Measurements from ENCODE around the gene ZNRF3.

The ZNRF3 gene

DNA sequence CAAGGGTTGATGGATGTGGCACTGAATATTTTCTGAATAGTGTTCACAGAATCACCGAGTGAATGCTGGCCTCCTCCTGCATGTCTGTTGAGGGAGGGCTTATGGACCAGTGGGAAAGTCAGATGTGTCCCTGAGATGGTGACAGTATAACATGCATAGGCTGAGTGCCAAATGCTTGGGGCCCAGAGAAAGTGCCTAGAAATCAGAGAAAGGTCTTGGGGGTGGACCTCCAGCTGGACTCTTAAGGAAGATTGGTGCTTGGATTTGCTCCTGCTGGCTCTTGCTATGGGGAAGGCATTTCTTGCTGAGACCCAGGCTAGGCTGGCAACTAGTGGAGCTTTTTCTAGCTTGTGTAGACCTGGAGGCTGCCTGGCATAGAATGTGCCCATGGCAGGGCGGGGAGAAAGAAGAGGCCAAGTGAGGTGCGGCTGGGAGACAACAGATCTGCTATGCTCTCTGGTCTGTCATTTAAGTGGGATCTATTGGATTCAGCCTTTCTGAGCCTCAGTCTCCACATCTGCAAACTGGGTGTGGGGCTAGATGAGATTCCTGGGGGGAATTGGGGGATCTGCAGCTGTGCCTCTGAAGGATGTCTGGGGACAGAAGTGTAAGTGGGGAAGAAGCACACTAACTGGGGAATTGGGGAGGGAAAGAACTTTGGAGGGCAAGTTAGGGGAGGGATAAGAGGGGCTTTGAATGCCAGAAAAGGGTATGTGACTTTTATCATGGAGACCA, 27.4 kb downstream of the ZNRF3 start:
- TF ChIP-seq GLIS1 (tag by site-specific recombination; IDR thresholded peaks at IDR 0.05) (peak; percentile 63), ZNF747 (tag by site-specific recombination; IDR thresholded peaks at IDR 0.05) (no peak), ZNF776 (tag by site-specific recombination; IDR thresholded peaks at IDR 0.05; ENCODE audit: borderline replicate concordance) (no peak), PRDM1 (tag by site-specific recombination; IDR thresholded peaks at IDR 0.05) (0 out of 2 replicates have a peak, but pooled peaks have one; percentile 22), GLI4 (tag by site-specific recombination; IDR thresholded peaks at IDR 0.05) (peak; percentile 49; the same call in 1 of the 2 replicates), MEIS1 (CRISPR knock-in tag; IDR thresholded peaks at IDR 0.05; ENCODE audit: borderline replicate concordance) (no peak), ZNF426 (tag by site-specific recombination; IDR thresholded peaks at IDR 0.05) (no peak), ZIC2 (tag by site-specific recombination; IDR thresholded peaks at IDR 0.05) (0 out of 2 replicates have a peak, but pooled peaks have one; percentile 8)
- TF ChIP-seq, protein P1, sequence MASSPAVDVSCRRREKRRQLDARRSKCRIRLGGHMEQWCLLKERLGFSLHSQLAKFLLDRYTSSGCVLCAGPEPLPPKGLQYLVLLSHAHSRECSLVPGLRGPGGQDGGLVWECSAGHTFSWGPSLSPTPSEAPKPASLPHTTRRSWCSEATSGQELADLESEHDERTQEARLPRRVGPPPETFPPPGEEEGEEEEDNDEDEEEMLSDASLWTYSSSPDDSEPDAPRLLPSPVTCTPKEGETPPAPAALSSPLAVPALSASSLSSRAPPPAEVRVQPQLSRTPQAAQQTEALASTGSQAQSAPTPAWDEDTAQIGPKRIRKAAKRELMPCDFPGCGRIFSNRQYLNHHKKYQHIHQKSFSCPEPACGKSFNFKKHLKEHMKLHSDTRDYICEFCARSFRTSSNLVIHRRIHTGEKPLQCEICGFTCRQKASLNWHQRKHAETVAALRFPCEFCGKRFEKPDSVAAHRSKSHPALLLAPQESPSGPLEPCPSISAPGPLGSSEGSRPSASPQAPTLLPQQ (tag by site-specific recombination; IDR thresholded peaks at IDR 0.05) = 0 out of 2 replicates have a peak, but pooled peaks have one; percentile 0
- Histone ChIP-seq H3K27ac (ENCODE audit: extremely low read depth, low read depth, low read length) (no peak overlapping the region), H3K36me3 (ENCODE audit: control insufficient read depth in 2 of 2, insufficient read depth in 1 of 2, low read length in 2 of 2) (no peaks in the 10 kb centered on the region), H3K4me1 (ENCODE audit: control insufficient read depth, insufficient read depth, low read length) (peaks cover 11% of the 10 kb centered on the region), H3K9me3 (ENCODE audit: control insufficient read depth, insufficient read depth, low read depth, low read length) (no peaks in the 10 kb centered on the region), H3K4me3 (ENCODE audit: low read depth, low read length) (no peak overlapping the region)
- POLR2A ChIA-PET = no interaction called here
- CTCF ChIA-PET = interaction anchor here (0.6 to 0.7 kb wide), 2 partner anchors 13 to 25 kb away, joined by 3 to 7 read pairs; no protein-coding TSS in a partner anchor

DNA sequence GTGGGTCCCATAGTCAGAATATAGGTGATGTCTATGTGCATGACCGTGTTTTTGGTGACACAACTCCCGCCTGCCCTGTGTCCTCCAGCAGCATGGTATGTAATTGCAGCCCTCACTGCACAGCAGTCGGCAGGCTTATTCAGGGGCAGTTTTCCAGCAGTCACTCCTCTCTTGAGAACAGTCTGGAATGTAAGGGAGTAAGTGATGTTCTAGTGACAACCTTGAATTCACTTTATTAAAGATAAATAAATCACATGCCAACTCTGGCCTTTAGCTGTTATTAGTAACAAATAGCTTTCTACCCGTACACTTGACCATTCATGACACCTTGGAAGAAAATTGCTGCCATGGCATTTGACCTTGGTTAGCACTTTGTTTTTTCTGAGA, 27.9 kb downstream of the ZNRF3 start:
- POLR2A ChIA-PET = interaction anchor here (1.0 kb wide), 1 partner anchor 28 kb away, joined by 4 read pairs; the partner anchor contains the start of gene ZNRF3
- H3K9me3 ChIP-seq (ENCODE audit: control insufficient read depth, insufficient read depth, low read depth, low read length) = no peaks in the 10 kb centered on the region
- no peaks in the 10 kb centered on the region for H3K36me3 ChIP-seq (ENCODE audit: control insufficient read depth in 2 of 2, insufficient read depth in 1 of 2, low read length in 2 of 2)
- no peak overlapping the region for H3K4me3 ChIP-seq (ENCODE audit: low read depth, low read length)
- TF ChIP-seq KLF7 (tag by site-specific recombination; IDR thresholded peaks at IDR 0.05; ENCODE audit: borderline replicate concordance) (no peak), ZNF140 (tag by site-specific recombination; IDR thresholded peaks at IDR 0.05) (no peak), WT1 (tag by site-specific recombination; IDR thresholded peaks at IDR 0.05) (peak; percentile 56), ZFP69B (tag by site-specific recombination; IDR thresholded peaks at IDR 0.05) (0 out of 2 replicates have a peak, but pooled peaks have one; percentile 15), ZBTB20 (tag by site-specific recombination; IDR thresholded peaks at IDR 0.05) (peak; percentile 35; the same call in 1 of the 2 replicates)
- H3K4me1 ChIP-seq (ENCODE audit: control insufficient read depth, insufficient read depth, low read length) = peaks cover 11% of the 10 kb centered on the region
- H3K27ac ChIP-seq (ENCODE audit: extremely low read depth, low read depth, low read length) = peak overlapping the region; percentile 53
- CTCF ChIA-PET = interaction anchor here (0.6 to 0.7 kb wide), 2 partner anchors 13 to 25 kb away, joined by 3 to 7 read pairs; no protein-coding TSS in a partner anchor

DNA sequence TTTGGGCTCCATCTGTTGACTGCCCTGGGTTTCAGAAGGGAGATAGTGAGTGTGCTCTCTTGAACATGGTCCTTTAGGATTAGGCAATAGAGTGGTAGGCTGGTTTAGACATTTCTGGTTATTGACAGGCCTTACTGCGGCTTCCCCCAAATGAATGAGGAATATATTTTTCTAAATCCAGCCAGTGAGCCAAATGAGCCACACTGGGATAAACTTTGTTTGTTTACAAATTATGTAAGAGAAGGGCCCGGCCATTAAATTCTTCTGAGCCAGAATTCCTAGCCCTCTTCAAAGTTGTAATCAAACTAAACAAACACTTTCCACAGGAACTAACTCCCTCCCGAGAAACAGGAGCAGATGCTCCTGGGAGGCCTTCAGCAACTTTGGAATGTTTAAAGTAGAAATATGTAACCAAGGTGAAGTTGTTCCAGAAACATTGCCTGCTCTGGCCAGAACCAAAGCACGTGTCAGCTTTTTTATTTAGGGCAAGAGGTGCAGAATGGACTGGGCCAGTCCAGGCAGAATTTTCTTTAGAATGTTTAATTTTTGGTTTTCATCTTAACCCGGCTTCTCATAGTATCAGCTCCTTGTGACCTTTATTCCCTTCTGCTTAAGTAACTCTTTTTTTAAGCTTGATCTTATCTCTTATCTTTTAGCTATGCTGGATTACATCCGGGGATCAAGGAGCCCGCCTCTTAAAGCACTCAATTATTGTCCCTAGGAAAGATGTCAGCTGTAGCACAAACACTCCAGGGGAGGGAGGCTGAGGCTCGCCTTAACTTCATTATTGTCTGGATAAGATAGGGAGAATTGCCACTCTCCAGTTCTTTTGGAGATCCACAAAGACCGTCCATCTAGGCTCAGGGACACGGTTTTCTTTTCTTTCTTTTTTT, 28.7 kb downstream of the ZNRF3 start:
- peak overlapping the region; percentile 53 for H3K27ac ChIP-seq (ENCODE audit: extremely low read depth, low read depth, low read length)
- no peaks in the 10 kb centered on the region for H3K36me3 ChIP-seq (ENCODE audit: control insufficient read depth in 2 of 2, insufficient read depth in 1 of 2, low read length in 2 of 2)
- ChIA-PET POLR2A (interaction anchor here (0.5 to 1.0 kb wide), 2 partner anchors 12 to 29 kb away, joined by 3 to 4 read pairs; partner anchors contain the start of gene ZNRF3), CTCF (interaction anchor here (0.9 to 1.1 kb wide), 3 partner anchors 12 to 107 kb away, joined by 3 read pairs; no protein-coding TSS in a partner anchor)
- no peaks in the 10 kb centered on the region for H3K9me3 ChIP-seq (ENCODE audit: control insufficient read depth, insufficient read depth, low read depth, low read length)
- H3K4me3 ChIP-seq (ENCODE audit: low read depth, low read length) = no peak overlapping the region
- H3K4me1 ChIP-seq (ENCODE audit: control insufficient read depth, insufficient read depth, low read length) = peaks cover 12% of the 10 kb centered on the region
- TF ChIP-seq, protein P2, sequence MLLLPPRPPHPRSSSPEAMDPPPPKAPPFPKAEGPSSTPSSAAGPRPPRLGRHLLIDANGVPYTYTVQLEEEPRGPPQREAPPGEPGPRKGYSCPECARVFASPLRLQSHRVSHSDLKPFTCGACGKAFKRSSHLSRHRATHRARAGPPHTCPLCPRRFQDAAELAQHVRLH (tag by site-specific recombination; IDR thresholded peaks at IDR 0.05) = no peak
- TF ChIP-seq, protein P3, sequence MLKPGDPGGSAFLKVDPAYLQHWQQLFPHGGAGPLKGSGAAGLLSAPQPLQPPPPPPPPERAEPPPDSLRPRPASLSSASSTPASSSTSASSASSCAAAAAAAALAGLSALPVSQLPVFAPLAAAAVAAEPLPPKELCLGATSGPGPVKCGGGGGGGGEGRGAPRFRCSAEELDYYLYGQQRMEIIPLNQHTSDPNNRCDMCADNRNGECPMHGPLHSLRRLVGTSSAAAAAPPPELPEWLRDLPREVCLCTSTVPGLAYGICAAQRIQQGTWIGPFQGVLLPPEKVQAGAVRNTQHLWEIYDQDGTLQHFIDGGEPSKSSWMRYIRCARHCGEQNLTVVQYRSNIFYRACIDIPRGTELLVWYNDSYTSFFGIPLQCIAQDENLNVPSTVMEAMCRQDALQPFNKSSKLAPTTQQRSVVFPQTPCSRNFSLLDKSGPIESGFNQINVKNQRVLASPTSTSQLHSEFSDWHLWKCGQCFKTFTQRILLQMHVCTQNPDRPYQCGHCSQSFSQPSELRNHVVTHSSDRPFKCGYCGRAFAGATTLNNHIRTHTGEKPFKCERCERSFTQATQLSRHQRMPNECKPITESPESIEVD (tag by site-specific recombination; IDR thresholded peaks at IDR 0.05) = peak; percentile 82
- TF ChIP-seq ZNF311 (tag by site-specific recombination; IDR thresholded peaks at IDR 0.05; ENCODE audit: borderline replicate concordance) = no peak
- no peak for TF ChIP-seq ZNF23 (tag by site-specific recombination; IDR thresholded peaks at IDR 0.05; ENCODE audit: borderline replicate concordance)
- TF ChIP-seq, protein P4, sequence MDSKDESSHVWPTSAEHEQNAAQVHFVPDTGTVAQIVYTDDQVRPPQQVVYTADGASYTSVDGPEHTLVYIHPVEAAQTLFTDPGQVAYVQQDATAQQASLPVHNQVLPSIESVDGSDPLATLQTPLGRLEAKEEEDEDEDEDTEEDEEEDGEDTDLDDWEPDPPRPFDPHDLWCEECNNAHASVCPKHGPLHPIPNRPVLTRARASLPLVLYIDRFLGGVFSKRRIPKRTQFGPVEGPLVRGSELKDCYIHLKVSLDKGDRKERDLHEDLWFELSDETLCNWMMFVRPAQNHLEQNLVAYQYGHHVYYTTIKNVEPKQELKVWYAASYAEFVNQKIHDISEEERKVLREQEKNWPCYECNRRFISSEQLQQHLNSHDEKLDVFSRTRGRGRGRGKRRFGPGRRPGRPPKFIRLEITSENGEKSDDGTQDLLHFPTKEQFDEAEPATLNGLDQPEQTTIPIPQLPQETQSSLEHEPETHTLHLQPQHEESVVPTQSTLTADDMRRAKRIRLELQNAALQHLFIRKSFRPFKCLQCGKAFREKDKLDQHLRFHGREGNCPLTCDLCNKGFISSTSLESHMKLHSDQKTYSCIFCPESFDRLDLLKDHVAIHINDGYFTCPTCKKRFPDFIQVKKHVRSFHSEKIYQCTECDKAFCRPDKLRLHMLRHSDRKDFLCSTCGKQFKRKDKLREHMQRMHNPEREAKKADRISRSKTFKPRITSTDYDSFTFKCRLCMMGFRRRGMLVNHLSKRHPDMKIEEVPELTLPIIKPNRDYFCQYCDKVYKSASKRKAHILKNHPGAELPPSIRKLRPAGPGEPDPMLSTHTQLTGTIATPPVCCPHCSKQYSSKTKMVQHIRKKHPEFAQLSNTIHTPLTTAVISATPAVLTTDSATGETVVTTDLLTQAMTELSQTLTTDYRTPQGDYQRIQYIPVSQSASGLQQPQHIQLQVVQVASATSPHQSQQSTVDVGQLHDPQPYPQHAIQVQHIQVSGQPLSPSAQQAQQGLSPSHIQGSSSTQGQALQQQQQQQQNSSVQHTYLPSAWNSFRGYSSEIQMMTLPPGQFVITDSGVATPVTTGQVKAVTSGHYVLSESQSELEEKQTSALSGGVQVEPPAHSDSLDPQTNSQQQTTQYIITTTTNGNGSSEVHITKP (tag by site-specific recombination; IDR thresholded peaks at IDR 0.05) = peak; percentile 82
- TF ChIP-seq GLIS1 (tag by site-specific recombination; IDR thresholded peaks at IDR 0.05) = peak; percentile 39; the same call in 1 of the 2 replicates
- TF ChIP-seq WT1 (tag by site-specific recombination; IDR thresholded peaks at IDR 0.05) = peak; percentile 73
- TF ChIP-seq ZNF335 (tag by site-specific recombination; conservative IDR thresholded peaks at IDR 0.05) = peak; percentile 63
- TF ChIP-seq TRIM28 (IDR thresholded peaks at IDR 0.05; ENCODE audit: borderline replicate concordance, low read length) = peak; percentile 16; the same call in 1 of the 2 replicates
